Liver (tissue), 9 donors: ENCODE data around the gene PHEX. TPM values are rescaled to one million over a fixed set of nuclear protein-coding genes. Genes with fewer than 3 reads are reported as not detected.

Source experiments
- DNase-seq: peaks from one replicate; pipeline ENCODE4 v3.0.0-alpha.2; 2017; ENCODE audit warnings: low spot score
- H3K27ac ChIP-seq, 2 donors: one replicate each; pipeline ENCODE4 v1.7.0; 2013; ENCODE audit warnings: inconsistent platforms in 2 of 2, low read length in 2 of 2, control low read depth in 1 of 2, low read depth in 1 of 2, mild to moderate bottlenecking in 1 of 2
- H3K27me3 ChIP-seq, 4 donors: one replicate each; pipeline versions ENCODE4 v1.6.1 to v1.7.0; 2013; ENCODE audit warnings: low read length in 3 of 4, inconsistent platforms in 1 of 4, mild to moderate bottlenecking in 1 of 4, moderate library complexity in 1 of 4; ENCODE audit not compliant: control insufficient read depth in 4 of 4, insufficient read depth in 4 of 4
- H3K36me3 ChIP-seq, 4 donors: one replicate each; pipeline versions ENCODE4 v1.6.1 to v1.7.0; 2013; ENCODE audit warnings: low read length in 3 of 4, mild to moderate bottlenecking in 3 of 4, low read depth in 1 of 4, moderate library complexity in 1 of 4; ENCODE audit not compliant: control insufficient read depth in 4 of 4, insufficient read depth in 3 of 4
- H3K4me1 ChIP-seq, 4 donors: one replicate each; pipeline versions ENCODE4 v1.6.1 to v1.7.0; 2013; ENCODE audit warnings: low read length in 3 of 4, mild to moderate bottlenecking in 3 of 4, moderate library complexity in 1 of 4; ENCODE audit not compliant: control insufficient read depth in 4 of 4, insufficient read depth in 4 of 4
- H3K4me3 ChIP-seq, 3 donors: one replicate each; pipeline versions ENCODE4 v1.6.1 to v1.7.0; 2013; ENCODE audit warnings: low read length in 3 of 3, control low read depth in 1 of 3, low read depth in 1 of 3, mild to moderate bottlenecking in 1 of 3
- H3K9ac ChIP-seq, 2 donors: one replicate each; pipeline ENCODE4 v1.7.0; 2013; ENCODE audit warnings: low read length in 2 of 2, mild to moderate bottlenecking in 2 of 2, moderate library complexity in 2 of 2, control low read depth in 1 of 2, low read depth in 1 of 2
- H3K9me3 ChIP-seq, 4 donors: one replicate each; pipeline versions ENCODE4 v1.6.1 to v1.7.0; 2013; ENCODE audit warnings: low read length in 3 of 4; ENCODE audit not compliant: control insufficient read depth in 4 of 4
- EGR1 ChIP-seq, 2 donors: IDR thresholded peaks; 2 replicates each; pipeline ENCODE4 v1.6.1; 2016 to 2018; ENCODE audit warnings: antibody characterized with exemption in 2 of 2, low read depth in 2 of 2
- FOXA1 ChIP-seq: IDR thresholded peaks from 2 replicates; pipeline ENCODE4 v1.6.1; 2016; ENCODE audit warnings: antibody characterized with exemption
- FOXA2 ChIP-seq: IDR thresholded peaks from 2 replicates; pipeline ENCODE4 v1.6.1; 2016; ENCODE audit warnings: antibody characterized with exemption
- GABPA ChIP-seq, 2 donors: IDR thresholded peaks in 1 of 2; conservative IDR thresholded peaks in 1 of 2; 2 replicates each; pipeline ENCODE4 v1.6.1; 2016; ENCODE audit warnings: antibody characterized with exemption in 2 of 2, mild to moderate bottlenecking in 1 of 2, moderate library complexity in 1 of 2
- HNF4A ChIP-seq, 2 donors: conservative IDR thresholded peaks; 2 replicates each; pipeline ENCODE4 v1.6.1; 2016; ENCODE audit warnings: antibody characterized with exemption in 2 of 2, mild to moderate bottlenecking in 2 of 2
- HNF4G ChIP-seq: IDR thresholded peaks from 2 replicates; pipeline ENCODE4 v1.6.1; 2016; ENCODE audit warnings: antibody characterized with exemption
- JUND ChIP-seq, 2 donors: IDR thresholded peaks; 2 replicates each; pipeline ENCODE4 v1.6.1; 2016; ENCODE audit warnings: antibody characterized with exemption in 2 of 2
- NR2F2 ChIP-seq: IDR thresholded peaks from 2 replicates; pipeline ENCODE4 v1.6.1; 2016; ENCODE audit warnings: antibody characterized with exemption
- RXRA ChIP-seq, 2 donors: IDR thresholded peaks; 2 replicates each; pipeline ENCODE4 v1.6.1; 2017 to 2018; ENCODE audit warnings: antibody characterized with exemption in 2 of 2, mild to moderate bottlenecking in 1 of 2
- SP1 ChIP-seq: IDR thresholded peaks from 2 replicates; pipeline ENCODE4 v1.6.1; 2018; ENCODE audit warnings: antibody characterized with exemption, mild to moderate bottlenecking
- TAF1 ChIP-seq: conservative IDR thresholded peaks from 2 replicates; pipeline ENCODE4 v1.6.1; 2016; ENCODE audit warnings: antibody characterized with exemption, mild to moderate bottlenecking
- YY1 ChIP-seq: IDR thresholded peaks from 2 replicates; pipeline ENCODE4 v1.6.1; 2016; ENCODE audit warnings: antibody characterized with exemption, mild to moderate bottlenecking
- WGBS: extraction: QIAGEN DNeasy Blood & Tissue Kit; methylation state at CpG from one replicate; pipeline ENCODE4 v1.1.7; 2013; 5-methylcytosine and 5-hydroxymethylcytosine counted together
- polyA plus RNA-seq, 2 donors: library from polyadenylated mRNA; stranded (reverse) in 1 of 2; unstranded in 1 of 2; fragments of 200-250 nt in 1 of 2; fragments of >200 nt in 1 of 2; fragmentation: Nextera tagmentation in 1 of 2; extraction: Ambion mirVana in 1 of 2; gene quantifications; one replicate each; pipeline versions ENCODE4 v1.2.1 to v1.2.3, GENCODE V29; 2013 to 2015
- total RNA-seq, 2 donors: library from RNA; depleted of rRNA; stranded (reverse); fragments of >200 nt; gene quantifications; one replicate each; pipeline ENCODE4 v1.2.3, GENCODE V29; 2014
- TF ChIP-seq, protein P1 (sequence below): IDR thresholded peaks from 2 replicates; pipeline ENCODE4 v1.6.1; 2016; ENCODE audit warnings: antibody characterized with exemption, mild to moderate bottlenecking
- TF ChIP-seq, protein P2 (sequence below): IDR thresholded peaks from 2 replicates; pipeline ENCODE4 v1.6.1; 2016; ENCODE audit warnings: antibody characterized with exemption
- TF ChIP-seq, protein P3 (sequence below): IDR thresholded peaks from 2 replicates; pipeline ENCODE4 v1.6.1; 2016; ENCODE audit warnings: antibody characterized with exemption
- TF ChIP-seq, protein P4 (sequence below): IDR thresholded peaks from 2 replicates; pipeline ENCODE4 v1.6.1; 2016; ENCODE audit warnings: antibody characterized with exemption
- TF ChIP-seq, protein P5 (sequence below): fragments of 150-350 bp; IDR thresholded peaks from 2 replicates; pipeline ENCODE4 v1.5.1; 2017; ENCODE audit warnings: improper control_type of control experiment, low read depth, low read length; ENCODE audit not compliant: missing input control
- donor health status: healthy.
- donor health status: healthy.
- donor health status: healthy.
- donor health status: healthy.
- donor health status: healthy.

The PHEX gene
- total and polyA plus RNA-seq, 4 donors: 0.01 to 0.14 (median 0.08) TPM; not detected in 1

DNA sequence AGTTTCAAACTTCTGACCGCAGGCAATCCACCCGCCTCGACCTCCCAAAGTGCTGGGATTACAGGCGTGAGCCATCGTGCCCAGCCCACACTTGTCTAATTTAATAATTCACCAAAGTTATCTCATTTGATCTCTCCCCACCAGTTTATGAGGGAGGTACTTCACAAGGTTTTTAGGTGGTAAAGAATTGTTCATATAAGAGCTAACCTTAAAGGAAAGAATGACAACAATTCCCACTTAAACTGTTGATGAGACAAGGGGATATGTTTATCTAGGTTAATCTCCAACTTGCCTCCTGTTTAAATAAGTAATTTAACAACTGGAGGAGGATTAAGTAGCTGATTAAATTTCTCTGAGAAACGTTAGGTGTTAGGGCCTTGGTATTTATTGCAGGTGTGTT is 123.0 kb downstream of the PHEX start:
- Histone ChIP-seq H3K9ac (no peak overlapping the region), H3K27ac (no peak overlapping the region), H3K4me1 (no peaks in the 10 kb centered on the region), H3K9me3 (no peaks in the 10 kb centered on the region), H3K4me3 (no peak overlapping the region), H3K36me3 (no peaks in the 10 kb centered on the region), H3K27me3 (no peaks in the 10 kb centered on the region)
- TF ChIP-seq SP1 (no peak), JUND (IDR thresholded peaks at IDR 0.05) (no peak), NR2F2 (no peak), FOXA2 (no peak), EGR1 (IDR thresholded peaks at IDR 0.05; ENCODE audit: low read depth in 2 of 2) (no peak), HNF4A (conservative IDR thresholded peaks at IDR 0.05) (no peak), YY1 (no peak), GABPA (IDR thresholded peaks at IDR 0.05 in 1 of 2, conservative IDR thresholded peaks at IDR 0.05 in 1 of 2) (no peak), HNF4G (no peak), TAF1 (no peak)
- TF ChIP-seq, protein P1, sequence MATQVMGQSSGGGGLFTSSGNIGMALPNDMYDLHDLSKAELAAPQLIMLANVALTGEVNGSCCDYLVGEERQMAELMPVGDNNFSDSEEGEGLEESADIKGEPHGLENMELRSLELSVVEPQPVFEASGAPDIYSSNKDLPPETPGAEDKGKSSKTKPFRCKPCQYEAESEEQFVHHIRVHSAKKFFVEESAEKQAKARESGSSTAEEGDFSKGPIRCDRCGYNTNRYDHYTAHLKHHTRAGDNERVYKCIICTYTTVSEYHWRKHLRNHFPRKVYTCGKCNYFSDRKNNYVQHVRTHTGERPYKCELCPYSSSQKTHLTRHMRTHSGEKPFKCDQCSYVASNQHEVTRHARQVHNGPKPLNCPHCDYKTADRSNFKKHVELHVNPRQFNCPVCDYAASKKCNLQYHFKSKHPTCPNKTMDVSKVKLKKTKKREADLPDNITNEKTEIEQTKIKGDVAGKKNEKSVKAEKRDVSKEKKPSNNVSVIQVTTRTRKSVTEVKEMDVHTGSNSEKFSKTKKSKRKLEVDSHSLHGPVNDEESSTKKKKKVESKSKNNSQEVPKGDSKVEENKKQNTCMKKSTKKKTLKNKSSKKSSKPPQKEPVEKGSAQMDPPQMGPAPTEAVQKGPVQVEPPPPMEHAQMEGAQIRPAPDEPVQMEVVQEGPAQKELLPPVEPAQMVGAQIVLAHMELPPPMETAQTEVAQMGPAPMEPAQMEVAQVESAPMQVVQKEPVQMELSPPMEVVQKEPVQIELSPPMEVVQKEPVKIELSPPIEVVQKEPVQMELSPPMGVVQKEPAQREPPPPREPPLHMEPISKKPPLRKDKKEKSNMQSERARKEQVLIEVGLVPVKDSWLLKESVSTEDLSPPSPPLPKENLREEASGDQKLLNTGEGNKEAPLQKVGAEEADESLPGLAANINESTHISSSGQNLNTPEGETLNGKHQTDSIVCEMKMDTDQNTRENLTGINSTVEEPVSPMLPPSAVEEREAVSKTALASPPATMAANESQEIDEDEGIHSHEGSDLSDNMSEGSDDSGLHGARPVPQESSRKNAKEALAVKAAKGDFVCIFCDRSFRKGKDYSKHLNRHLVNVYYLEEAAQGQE: no peak
- TF ChIP-seq, protein P2, sequence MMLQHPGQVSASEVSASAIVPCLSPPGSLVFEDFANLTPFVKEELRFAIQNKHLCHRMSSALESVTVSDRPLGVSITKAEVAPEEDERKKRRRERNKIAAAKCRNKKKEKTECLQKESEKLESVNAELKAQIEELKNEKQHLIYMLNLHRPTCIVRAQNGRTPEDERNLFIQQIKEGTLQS: no peak
- TF ChIP-seq, protein P3, sequence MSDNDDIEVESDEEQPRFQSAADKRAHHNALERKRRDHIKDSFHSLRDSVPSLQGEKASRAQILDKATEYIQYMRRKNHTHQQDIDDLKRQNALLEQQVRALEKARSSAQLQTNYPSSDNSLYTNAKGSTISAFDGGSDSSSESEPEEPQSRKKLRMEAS: no peak
- TF ChIP-seq, protein P4, sequence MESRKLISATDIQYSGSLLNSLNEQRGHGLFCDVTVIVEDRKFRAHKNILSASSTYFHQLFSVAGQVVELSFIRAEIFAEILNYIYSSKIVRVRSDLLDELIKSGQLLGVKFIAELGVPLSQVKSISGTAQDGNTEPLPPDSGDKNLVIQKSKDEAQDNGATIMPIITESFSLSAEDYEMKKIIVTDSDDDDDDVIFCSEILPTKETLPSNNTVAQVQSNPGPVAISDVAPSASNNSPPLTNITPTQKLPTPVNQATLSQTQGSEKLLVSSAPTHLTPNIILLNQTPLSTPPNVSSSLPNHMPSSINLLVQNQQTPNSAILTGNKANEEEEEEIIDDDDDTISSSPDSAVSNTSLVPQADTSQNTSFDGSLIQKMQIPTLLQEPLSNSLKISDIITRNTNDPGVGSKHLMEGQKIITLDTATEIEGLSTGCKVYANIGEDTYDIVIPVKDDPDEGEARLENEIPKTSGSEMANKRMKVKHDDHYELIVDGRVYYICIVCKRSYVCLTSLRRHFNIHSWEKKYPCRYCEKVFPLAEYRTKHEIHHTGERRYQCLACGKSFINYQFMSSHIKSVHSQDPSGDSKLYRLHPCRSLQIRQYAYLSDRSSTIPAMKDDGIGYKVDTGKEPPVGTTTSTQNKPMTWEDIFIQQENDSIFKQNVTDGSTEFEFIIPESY: no peak
- no peak for DNase-seq
- 59% methylated on average over 6 of the region's 6 CpGs for WGBS

DNA sequence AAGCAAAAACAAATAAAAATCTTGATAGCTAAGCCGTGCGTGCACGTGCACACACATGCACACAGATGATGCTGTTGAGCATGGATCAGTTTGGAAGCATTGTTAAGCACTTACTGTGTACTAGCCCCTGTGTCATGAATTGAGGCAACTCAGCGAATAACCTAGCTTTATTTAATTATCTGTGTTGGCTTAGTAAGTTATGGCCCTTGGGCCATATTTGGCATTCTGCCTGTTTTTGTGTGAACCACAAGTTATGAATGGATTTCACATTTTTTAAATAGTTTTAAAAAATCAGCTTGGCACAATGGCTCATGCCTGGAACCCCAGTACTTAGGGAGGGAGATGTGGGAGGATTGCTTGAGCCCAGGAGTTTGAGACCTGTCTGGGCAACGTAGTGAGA is 126.9 kb downstream of the PHEX start:
- no peak overlapping the region for H3K9ac ChIP-seq
- H3K27ac ChIP-seq: no peak overlapping the region
- H3K4me3 ChIP-seq: no peak overlapping the region
- 94% methylated on average over 5 of the region's 5 CpGs for WGBS
- no peak for TF ChIP-seq HNF4A (conservative IDR thresholded peaks at IDR 0.05)
- TF ChIP-seq, protein P4: no peak
- TF ChIP-seq TAF1: no peak
- TF ChIP-seq, protein P3: no peak
- TF ChIP-seq GABPA (IDR thresholded peaks at IDR 0.05 in 1 of 2, conservative IDR thresholded peaks at IDR 0.05 in 1 of 2): no peak
- no peak for TF ChIP-seq HNF4G
- no peak for TF ChIP-seq JUND (IDR thresholded peaks at IDR 0.05)
- TF ChIP-seq, protein P5, sequence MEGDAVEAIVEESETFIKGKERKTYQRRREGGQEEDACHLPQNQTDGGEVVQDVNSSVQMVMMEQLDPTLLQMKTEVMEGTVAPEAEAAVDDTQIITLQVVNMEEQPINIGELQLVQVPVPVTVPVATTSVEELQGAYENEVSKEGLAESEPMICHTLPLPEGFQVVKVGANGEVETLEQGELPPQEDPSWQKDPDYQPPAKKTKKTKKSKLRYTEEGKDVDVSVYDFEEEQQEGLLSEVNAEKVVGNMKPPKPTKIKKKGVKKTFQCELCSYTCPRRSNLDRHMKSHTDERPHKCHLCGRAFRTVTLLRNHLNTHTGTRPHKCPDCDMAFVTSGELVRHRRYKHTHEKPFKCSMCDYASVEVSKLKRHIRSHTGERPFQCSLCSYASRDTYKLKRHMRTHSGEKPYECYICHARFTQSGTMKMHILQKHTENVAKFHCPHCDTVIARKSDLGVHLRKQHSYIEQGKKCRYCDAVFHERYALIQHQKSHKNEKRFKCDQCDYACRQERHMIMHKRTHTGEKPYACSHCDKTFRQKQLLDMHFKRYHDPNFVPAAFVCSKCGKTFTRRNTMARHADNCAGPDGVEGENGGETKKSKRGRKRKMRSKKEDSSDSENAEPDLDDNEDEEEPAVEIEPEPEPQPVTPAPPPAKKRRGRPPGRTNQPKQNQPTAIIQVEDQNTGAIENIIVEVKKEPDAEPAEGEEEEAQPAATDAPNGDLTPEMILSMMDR: no peak
- TF ChIP-seq SP1: no peak
- no peak for TF ChIP-seq RXRA (IDR thresholded peaks at IDR 0.05)
- TF ChIP-seq FOXA1: no peak
- no peak for TF ChIP-seq FOXA2
- DNase-seq: no peak
- H3K4me1 ChIP-seq: no peaks in the 10 kb centered on the region
- H3K9me3 ChIP-seq: no peaks in the 10 kb centered on the region
- no peaks in the 10 kb centered on the region for H3K36me3 ChIP-seq
- no peaks in the 10 kb centered on the region for H3K27me3 ChIP-seq
